GM12872 (cell line): Measurements from ENCODE around the gene NEK7.

Source experiments
- CTCF ChIP-seq: IDR thresholded peaks from 3 replicates; pipeline ENCODE4 v1.5.1; 2011; ENCODE audit warnings: low read depth, mild to moderate bottlenecking, low read length, moderate library complexity; ENCODE audit not compliant: insufficient read depth

The NEK7 gene

GRCh38 chr1:198270273-198270828 lies 113.6 kb downstream of the NEK7 start:
- no peak for TF ChIP-seq CTCF

GRCh38 chr1:198271467-198271866 lies 114.7 kb downstream of the NEK7 start:
- TF ChIP-seq CTCF = no peak

- TF ChIP-seq CTCF = no peak
These were observed 115.7 kb downstream of the NEK7 start for GRCh38 chr1:198272492-198272891.

- no peak for TF ChIP-seq CTCF
These were observed 117.0 kb downstream of the NEK7 start for GRCh38 chr1:198273748-198274295.

- TF ChIP-seq CTCF = peak; percentile 6; the same call in 1 of the 3 replicates
These were observed 118.8 kb downstream of the NEK7 start for GRCh38 chr1:198275597-198275996.

GRCh38 chr1:198276241-198276640 lies 119.4 kb downstream of the NEK7 start:
- no peak for TF ChIP-seq CTCF

- no peak for TF ChIP-seq CTCF
These were observed 122.1 kb downstream of the NEK7 start for GRCh38 chr1:198278943-198279342.
